Neural cell (in vitro differentiated cells): ENCODE results near the gene KLRC2.
"Not testable (repeated sequence)": the region's sequence is repeated elsewhere in the genome, so short reads cannot be mapped to it uniquely, and the experiment has no call there.

Experiments used
- CTCF ChIP-seq: fragments of 450-650 bp; IDR thresholded peaks from 2 replicates; pipeline ENCODE4 v1.5.1; 2014; ENCODE audit warnings: antibody characterized with exemption, mild to moderate bottlenecking, moderate library complexity; ENCODE audit not compliant: poor library complexity, severe bottlenecking
- EP300 ChIP-seq: fragments of 450-650 bp; conservative IDR thresholded peaks from 2 replicates; pipeline ENCODE4 v1.6.1; 2014; ENCODE audit warnings: antibody characterized with exemption, mild to moderate bottlenecking, moderate library complexity; ENCODE audit not compliant: poor library complexity, severe bottlenecking
- EZH2 ChIP-seq: fragments of 200-600, 300-800 bp; shearing (Covaris generic), sonication (generic); IDR thresholded peaks from 2 replicates; pipeline ENCODE4 v1.6.1; 2014; ENCODE audit warnings: antibody characterized with exemption, low read length, borderline replicate concordance, mild to moderate bottlenecking; ENCODE audit not compliant: insufficient read depth, poor library complexity, severe bottlenecking
- MXI1 ChIP-seq: fragments of 450-650 bp; conservative IDR thresholded peaks from 2 replicates; pipeline ENCODE4 v1.6.1; 2014; ENCODE audit warnings: antibody characterized with exemption, mild to moderate bottlenecking; ENCODE audit not compliant: poor library complexity, severe bottlenecking
- POLR2AphosphoS5 ChIP-seq: IDR thresholded peaks from 2 replicates; pipeline ENCODE4 v1.6.1; 2012
- RAD21 ChIP-seq: fragments of 450-650 bp; conservative IDR thresholded peaks from 2 replicates; pipeline ENCODE4 v1.6.1; 2014; ENCODE audit warnings: antibody characterized with exemption, mild to moderate bottlenecking, moderate library complexity
- REST ChIP-seq: IDR thresholded peaks from 2 replicates; pipeline ENCODE4 v1.6.1; 2012; ENCODE audit warnings: borderline replicate concordance
- TAF1 ChIP-seq: IDR thresholded peaks from 2 replicates; pipeline ENCODE4 v1.6.1; 2012; ENCODE audit warnings: low read depth

- not testable (repeated sequence) for TF ChIP-seq CTCF, TAF1, EZH2, POLR2AphosphoS5, EP300, RAD21, REST, MXI1
Measured at GRCh38 chr12:10396176-10396575, 39.6 kb downstream of the KLRC2 start.
